Smooth muscle cell (in vitro differentiated cells): ENCODE measurements around the gene SEMA3A. TPM values are rescaled to one million over a fixed set of nuclear protein-coding genes. Genes with fewer than 3 reads are reported as not detected.

Experiments
- DNase-seq: peaks from one replicate; lab custom pipeline; 2025; ENCODE audit not compliant: unreplicated experiment; lab: John Stamatoyannopoulos, UW
- H2AFZ ChIP-seq: fragments of 200-600 bp; sonication (generic); 2 replicates; pipeline ENCODE4 v1.6.0; 2016; ENCODE audit warnings: antibody characterized with exemption, low read depth, mild to moderate bottlenecking
- H3F3A ChIP-seq: fragments of 200-600 bp; sonication (generic); 2 replicates; pipeline ENCODE4 v1.6.0; 2017; ENCODE audit warnings: antibody characterized with exemption, low read depth
- H3K27ac ChIP-seq: fragments of 200-600 bp; sonication (generic); 2 replicates; pipeline ENCODE4 v1.5.1; 2016; ENCODE audit warnings: low read depth, mild to moderate bottlenecking
- H3K27me3 ChIP-seq: fragments of 200-600 bp; sonication (generic); 2 replicates; pipeline ENCODE4 v1.6.1; 2016; ENCODE audit warnings: low read depth, mild to moderate bottlenecking
- H3K36me3 ChIP-seq: fragments of 200-600 bp; sonication (generic); 2 replicates; pipeline ENCODE4 v1.5.1; 2016; ENCODE audit warnings: low read depth
- H3K4me1 ChIP-seq: fragments of 200-600 bp; sonication (generic); 2 replicates; pipeline ENCODE4 v1.5.1; 2016; ENCODE audit warnings: low read depth
- H3K4me2 ChIP-seq: fragments of 200-600 bp; sonication (generic); 2 replicates; pipeline ENCODE4 v1.6.0; 2016; ENCODE audit warnings: mild to moderate bottlenecking
- H3K4me3 ChIP-seq: fragments of 200-600 bp; sonication (generic); 2 replicates; pipeline ENCODE4 v1.5.1; 2016; ENCODE audit warnings: mild to moderate bottlenecking
- H3K79me2 ChIP-seq: fragments of 200-600 bp; sonication (generic); 2 replicates; pipeline ENCODE4 v1.6.0; 2016; ENCODE audit warnings: low read depth, mild to moderate bottlenecking
- H3K9ac ChIP-seq: fragments of 200-600 bp; sonication (generic); 2 replicates; pipeline ENCODE4 v1.6.0; 2016; ENCODE audit warnings: low read depth
- H3K9me3 ChIP-seq: fragments of 200-600 bp; sonication (generic); replicated peaks from 2 replicates; pipeline ENCODE4 v1.5.1; 2016; ENCODE audit warnings: low read depth
- H4K20me1 ChIP-seq: fragments of 200-600 bp; sonication (generic); 2 replicates; pipeline ENCODE4 v1.6.0; 2016; ENCODE audit warnings: low read depth
- CTCF ChIP-seq: fragments of 200-600 bp; sonication (generic); IDR thresholded peaks from 2 replicates; pipeline ENCODE4 v1.5.1; 2017; ENCODE audit warnings: borderline replicate concordance, mild to moderate bottlenecking, antibody characterized with exemption; ENCODE audit not compliant: insufficient read depth, poor library complexity, severe bottlenecking
- WGBS: methylation state at CpG from one replicate; pipeline ENCODE4 v1.1.7; 2016; ENCODE audit warnings: low lambda C conversion rate; 5-methylcytosine and 5-hydroxymethylcytosine counted together
- polyA plus RNA-seq: library from polyadenylated mRNA; unstranded; fragments of >200 nt; fragmentation: Nextera tagmentation; extraction: Ambion mirVana; gene quantifications from 2 replicates; pipeline ENCODE4 v1.2.1, GENCODE V29; 2016
- total RNA-seq: library from RNA; depleted of rRNA; stranded (reverse); fragments of >200 nt; gene quantifications from 2 replicates; pipeline ENCODE4 v1.2.3, GENCODE V29; 2014

SEMA3A gene
- total and polyA plus RNA-seq, 2 experiments from 2014 or later: 8.3 to 34.6 TPM

- WGBS: 89% methylated on average over 1 of the region's 1 CpG
These were observed 14.4 kb upstream of the SEMA3A start for GRCh38 chr7:84209006-84209405.

GRCh38 chr7:84207615-84208014 is 13.0 kb upstream of the SEMA3A start:
- 85% methylated on average over 2 of the region's 2 CpGs for WGBS

More at GRCh38 chr7:84209006-84209405, 14.4 kb upstream of the SEMA3A start:
- H3F3A ChIP-seq: no peaks in the 10 kb centered on the region
- no peaks in the 10 kb centered on the region for H3K9me3 ChIP-seq
- H3K4me1 ChIP-seq: peaks cover 9% of the 10 kb centered on the region
- TF ChIP-seq CTCF: no peak
- H3K4me3 ChIP-seq: no peak overlapping the region
- no peak overlapping the region for H3K4me2 ChIP-seq
- no peak overlapping the region for H3K27ac ChIP-seq
- H3K27me3 ChIP-seq: no peaks in the 10 kb centered on the region
- no peaks in the 10 kb centered on the region for H4K20me1 ChIP-seq
- no peak for DNase-seq
- H3K79me2 ChIP-seq: no peaks in the 10 kb centered on the region
- no peak overlapping the region for H2AFZ ChIP-seq
- H3K9ac ChIP-seq: no peak overlapping the region
- no peaks in the 10 kb centered on the region for H3K36me3 ChIP-seq

GRCh38 chr7:84207025-84207424 is 12.4 kb upstream of the SEMA3A start:
- H2AFZ ChIP-seq: no peak overlapping the region
- H3K4me1 ChIP-seq: peaks cover 15% of the 10 kb centered on the region
- no peaks in the 10 kb centered on the region for H3K27me3 ChIP-seq
- H3K4me3 ChIP-seq: no peak overlapping the region
- H3K36me3 ChIP-seq: no peaks in the 10 kb centered on the region
- DNase-seq: no peak
- H3K79me2 ChIP-seq: no peaks in the 10 kb centered on the region
- H3K27ac ChIP-seq: no peak overlapping the region
- H3K4me2 ChIP-seq: no peak overlapping the region
- no peaks in the 10 kb centered on the region for H3K9me3 ChIP-seq
- 53% methylated on average over 2 of the region's 2 CpGs for WGBS
- H3F3A ChIP-seq: no peaks in the 10 kb centered on the region
- no peaks in the 10 kb centered on the region for H4K20me1 ChIP-seq
- H3K9ac ChIP-seq: no peak overlapping the region
- TF ChIP-seq CTCF: no peak

More at GRCh38 chr7:84207615-84208014, 13.0 kb upstream of the SEMA3A start:
- Histone ChIP-seq H3K27me3 (no peaks in the 10 kb centered on the region), H3K4me2 (no peak overlapping the region), H3K27ac (no peak overlapping the region), H3K9ac (no peak overlapping the region), H3F3A (no peaks in the 10 kb centered on the region), H3K4me3 (no peak overlapping the region), H3K79me2 (no peaks in the 10 kb centered on the region), H3K9me3 (no peaks in the 10 kb centered on the region), H3K4me1 (peaks cover 9% of the 10 kb centered on the region), H2AFZ (no peak overlapping the region), H3K36me3 (no peaks in the 10 kb centered on the region), H4K20me1 (no peaks in the 10 kb centered on the region)
- no peak for DNase-seq
- TF ChIP-seq CTCF: no peak

- no peak for TF ChIP-seq CTCF
- 36% methylated on average over 3 of the region's 3 CpGs for WGBS
- no peaks in the 10 kb centered on the region for H3K79me2 ChIP-seq
- H3K4me3 ChIP-seq: no peak overlapping the region
- H3K27me3 ChIP-seq: no peaks in the 10 kb centered on the region
- H3K36me3 ChIP-seq: no peaks in the 10 kb centered on the region
- H4K20me1 ChIP-seq: no peaks in the 10 kb centered on the region
- peaks cover 39% of the 10 kb centered on the region for H3K4me1 ChIP-seq
- H3K9ac ChIP-seq: no peak overlapping the region
- H2AFZ ChIP-seq: no peak overlapping the region
- H3F3A ChIP-seq: no peaks in the 10 kb centered on the region
- peak overlapping the region; percentile 18 for H3K27ac ChIP-seq
- H3K4me2 ChIP-seq: no peak overlapping the region
- no peaks in the 10 kb centered on the region for H3K9me3 ChIP-seq
- no peak for DNase-seq
These were observed 10.1 kb upstream of the SEMA3A start for GRCh38 chr7:84204655-84205054.
